Hematopoietic multipotent progenitor cell treated with erythropoietin and hydrocortisone succinate and interleukin-3 and kit ligand, for 17 days (in vitro differentiated cells): ENCODE results near the gene UGCG.
"Not testable (repeated sequence)": the region's sequence is repeated elsewhere in the genome, so short reads cannot be mapped to it uniquely, and the experiment has no call there.

ENCODE experiments used
- DNase-seq: peaks from one replicate; pipeline ENCODE4 v3.0.0-alpha.2; 2015; ENCODE audit warnings: low spot score

The UGCG gene

GRCh38 chr9:111890867-111891266, 5.7 kb upstream of the UGCG start:
- DNase-seq, result not testable (repeated sequence)

- DNase-seq, result peak; percentile 62
These were observed 4.6 kb upstream of the UGCG start for GRCh38 chr9:111891910-111892499.

DNA sequence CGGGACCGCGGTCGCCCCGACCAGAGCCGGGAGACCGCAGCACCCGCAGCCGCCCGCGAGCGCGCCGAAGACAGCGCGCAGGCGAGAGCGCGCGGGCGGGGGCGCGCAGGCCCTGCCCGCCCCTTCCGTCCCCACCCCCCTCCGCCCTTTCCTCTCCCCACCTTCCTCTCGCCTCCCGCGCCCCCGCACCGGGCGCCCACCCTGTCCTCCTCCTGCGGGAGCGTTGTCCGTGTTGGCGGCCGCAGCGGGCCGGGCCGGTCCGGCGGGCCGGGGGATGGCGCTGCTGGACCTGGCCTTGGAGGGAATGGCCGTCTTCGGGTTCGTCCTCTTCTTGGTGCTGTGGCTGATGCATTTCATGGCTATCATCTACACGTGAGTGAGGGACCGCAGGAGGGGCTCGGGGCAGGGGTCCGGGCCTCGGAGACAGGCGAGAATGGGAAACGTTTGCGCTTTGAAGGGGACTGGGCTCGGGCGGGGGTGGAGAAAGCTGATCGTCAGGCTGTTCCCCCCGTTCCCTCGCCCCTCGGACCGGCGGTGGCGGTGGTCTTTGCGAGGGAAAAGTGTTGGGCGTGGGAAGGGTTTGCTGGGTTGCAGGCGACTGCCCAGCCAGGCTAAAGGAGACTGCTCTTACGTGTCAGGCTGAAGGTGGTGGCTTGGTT, 457 bp downstream of the UGCG start:
- peak; percentile 34 for DNase-seq

GRCh38 chr9:111897601-111898137, 1.1 kb downstream of the UGCG start:
- DNase-seq, result peak; percentile 39

- peak; percentile 30 for DNase-seq
These were observed 1.9 kb downstream of the UGCG start for GRCh38 chr9:111898331-111899096.

DNA sequence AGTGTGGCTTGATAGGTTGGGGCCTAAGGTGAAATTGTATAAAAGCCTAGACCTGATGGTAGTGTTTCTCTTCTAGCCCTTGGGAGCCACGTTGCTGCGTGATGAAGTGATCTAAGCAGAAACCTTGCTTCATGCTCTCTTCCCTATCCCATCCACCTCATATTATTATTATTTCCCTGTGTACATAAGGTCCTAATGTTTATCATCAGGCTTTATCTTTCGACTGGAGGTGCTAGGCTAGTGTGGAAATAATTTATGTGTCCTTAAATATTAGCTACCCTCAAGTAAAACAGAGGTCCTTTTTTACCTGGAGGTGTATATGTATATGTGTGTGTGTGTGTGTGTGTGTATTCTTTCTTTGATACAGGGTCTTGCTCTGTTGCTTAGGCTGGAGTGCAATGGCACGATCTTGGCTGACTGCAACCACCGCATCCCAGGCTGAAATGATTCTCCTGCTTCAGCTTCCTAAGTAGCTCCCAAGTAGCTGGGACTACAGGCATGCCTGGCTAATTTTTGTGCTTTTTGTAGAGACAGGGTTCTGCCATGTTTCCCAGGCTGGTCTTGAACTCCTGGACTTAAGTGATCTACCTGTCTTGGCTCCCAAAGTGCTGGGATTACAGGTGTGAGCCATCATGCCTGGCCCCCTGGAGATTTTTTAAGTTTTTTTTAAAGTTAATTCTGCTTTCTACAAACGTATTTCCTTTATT, 3.7 kb downstream of the UGCG start:
- no peak for DNase-seq

- peak; percentile 43 for DNase-seq
These were observed 4.4 kb downstream of the UGCG start for GRCh38 chr9:111900858-111901612.

DNA sequence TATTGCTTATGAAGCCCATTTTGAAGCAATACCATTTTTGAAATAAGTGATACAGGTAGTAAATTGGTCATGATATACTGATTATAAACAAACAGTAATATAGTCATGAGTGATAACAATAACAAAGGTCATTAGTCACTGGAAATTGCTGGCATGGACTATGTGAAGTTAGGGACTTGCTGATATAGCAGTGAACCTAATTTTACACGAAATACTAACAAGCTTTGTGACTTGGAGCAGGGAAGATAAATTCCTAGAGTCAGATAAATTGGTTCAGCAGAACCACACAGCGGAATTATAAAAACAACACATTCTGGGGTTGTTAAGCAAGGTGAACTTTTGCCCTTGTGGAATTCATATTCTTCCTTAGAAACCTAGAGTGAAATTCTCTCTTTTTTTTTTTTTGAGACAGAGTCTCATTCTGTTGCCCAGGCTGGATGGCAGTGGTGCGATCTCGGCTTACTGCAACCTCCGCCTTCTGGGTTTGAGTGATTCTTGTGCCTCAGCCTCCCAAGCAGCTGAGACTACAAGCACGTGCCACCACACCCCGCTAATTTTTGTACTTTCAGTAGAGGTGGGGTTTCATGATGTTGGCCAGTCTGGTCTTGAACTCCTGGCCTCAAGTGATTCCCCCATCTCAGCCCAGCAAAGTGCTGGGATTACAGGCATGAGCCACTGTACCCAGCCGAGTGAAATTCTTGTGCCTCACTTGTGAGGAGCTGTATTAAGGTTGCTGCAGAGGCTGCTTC, 6.0 kb downstream of the UGCG start:
- peak; percentile 18 for DNase-seq

GRCh38 chr9:111903535-111903934, 6.9 kb downstream of the UGCG start:
- DNase-seq, result not testable (repeated sequence)

GRCh38 chr9:111904026-111904425, 7.4 kb downstream of the UGCG start:
- no peak for DNase-seq

DNA sequence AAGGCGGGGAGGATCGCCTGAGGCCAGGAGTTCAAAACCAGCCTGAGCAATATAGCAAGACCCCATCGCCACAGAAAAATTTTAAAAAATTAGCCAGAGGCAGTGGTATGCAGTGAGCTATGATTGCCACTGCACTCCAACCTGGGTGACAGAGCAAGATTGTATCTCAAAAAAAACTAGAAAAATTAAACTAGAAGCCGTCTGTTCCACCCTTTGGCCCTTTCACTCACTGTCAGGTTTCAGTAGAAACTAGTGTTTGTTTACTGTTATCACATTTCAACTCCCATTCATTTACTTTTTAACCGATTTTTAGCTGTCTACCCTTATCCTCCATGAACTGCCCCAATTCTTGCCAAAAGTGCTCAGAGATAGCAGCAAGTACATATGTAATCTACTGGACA, 8.3 kb downstream of the UGCG start:
- DNase-seq, result no peak

GRCh38 chr9:111907147-111907546, 10.5 kb downstream of the UGCG start:
- DNase-seq, result no peak

- no peak for DNase-seq
These were observed 12.8 kb downstream of the UGCG start for GRCh38 chr9:111909444-111909843.

- no peak for DNase-seq
These were observed 13.8 kb downstream of the UGCG start for GRCh38 chr9:111910428-111910827.

DNA sequence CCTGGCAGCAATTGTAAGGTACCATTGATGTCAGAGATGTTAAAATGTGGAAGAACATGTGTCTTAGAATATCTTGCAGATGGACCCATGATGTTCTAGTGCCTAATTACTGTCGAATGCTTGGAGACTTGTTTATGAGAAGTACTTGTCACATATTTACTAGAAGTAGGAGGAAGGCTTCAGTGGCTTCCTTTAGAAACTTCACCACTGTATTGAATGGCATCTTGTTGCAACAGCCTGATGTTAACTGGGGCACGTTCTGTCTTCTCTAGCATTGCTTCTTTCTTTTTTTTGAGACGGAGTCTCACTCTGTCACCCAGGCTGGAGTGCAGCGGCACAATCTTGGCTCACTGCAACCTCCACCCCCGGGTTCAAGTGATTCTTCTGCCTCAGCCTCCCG, 16.5 kb downstream of the UGCG start:
- DNase-seq, result no peak

- DNase-seq, result peak; percentile 58
These were observed 18.3 kb downstream of the UGCG start for GRCh38 chr9:111914749-111915424.

DNA sequence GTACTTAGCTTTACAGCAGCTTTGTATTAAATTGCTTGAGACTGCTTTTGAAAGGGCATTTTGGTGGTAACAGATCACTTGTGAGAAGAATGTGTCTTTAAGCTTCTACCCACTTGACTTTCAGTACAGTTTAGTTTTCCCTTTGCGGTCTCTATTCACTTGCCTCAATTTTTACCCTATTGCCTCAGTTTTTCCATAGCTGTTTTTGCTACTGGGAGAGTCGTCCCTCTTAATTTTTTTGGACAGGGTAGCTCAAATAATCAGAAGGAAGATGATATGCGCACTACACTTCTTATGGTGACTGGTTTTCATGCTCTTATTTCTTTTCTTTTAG, 18.8 kb downstream of the UGCG start:
- DNase-seq, result no peak

DNA sequence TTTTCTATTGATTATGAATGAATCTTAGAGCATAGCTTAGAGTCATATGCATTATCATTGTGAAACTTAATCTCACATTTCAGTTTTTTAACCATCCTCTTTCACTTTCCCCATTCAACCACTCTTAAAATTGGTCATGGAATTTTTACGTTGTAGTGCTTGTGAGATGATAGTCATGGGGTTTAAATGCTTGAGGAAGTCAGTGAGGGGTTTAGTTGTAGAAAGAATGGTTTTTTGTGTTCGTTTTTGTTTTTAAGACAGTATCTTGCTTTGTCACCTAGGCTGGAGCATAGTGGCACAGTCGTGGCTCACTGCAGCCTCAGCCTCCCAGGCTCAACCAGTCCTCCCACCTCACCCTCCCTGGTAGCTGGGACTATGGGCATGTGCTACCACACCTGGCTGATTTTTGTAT, 19.6 kb downstream of the UGCG start:
- DNase-seq, result no peak

DNA sequence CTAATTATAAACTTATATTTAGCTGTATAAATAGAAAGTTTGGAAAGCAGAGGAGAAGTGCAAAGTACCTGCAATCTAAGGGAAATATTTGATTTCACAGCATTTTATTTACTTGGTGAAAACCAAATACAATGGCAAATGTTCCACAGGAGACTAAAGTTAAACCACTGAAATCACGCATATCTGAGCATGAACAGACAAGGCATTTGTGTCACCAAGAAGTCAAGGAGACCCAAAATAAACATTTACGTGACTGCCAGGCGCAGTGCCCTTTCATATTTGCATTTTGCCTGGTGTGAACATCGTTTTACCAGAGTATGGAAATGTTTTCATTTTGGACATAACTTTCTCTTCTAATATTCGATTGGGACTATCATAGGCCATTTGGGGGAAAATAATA, 20.6 kb downstream of the UGCG start:
- no peak for DNase-seq

DNA sequence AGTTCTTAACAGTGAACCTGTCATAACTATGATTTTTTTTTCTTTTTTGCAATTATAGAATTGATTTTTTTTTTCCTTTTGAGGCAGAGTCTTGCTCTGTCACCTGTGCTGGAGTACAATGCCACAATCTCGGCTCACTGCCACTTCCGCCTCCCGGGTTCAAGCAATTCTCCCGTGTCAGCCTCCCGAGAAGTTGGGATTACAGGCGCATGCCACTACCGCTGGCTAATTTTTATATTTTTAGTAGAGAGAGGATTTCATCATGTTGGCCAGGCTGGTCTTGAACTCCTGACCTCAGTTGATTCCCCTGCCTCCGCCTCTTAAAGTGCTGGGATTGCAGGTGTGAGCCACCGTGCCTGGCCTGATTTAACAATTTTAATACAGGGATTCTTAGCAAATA, 21.4 kb downstream of the UGCG start:
- no peak for DNase-seq
